HG02870 (cell line): ENCODE results near the gene RGP1.
A peak's percentile ranks its signal among the peaks of the same experiment; 100 is the strongest.

Source experiments
- ATAC-seq: cut with Tn5 transposase; IDR thresholded peaks from one replicate; pipeline ENCODE4 v1.9.1; 2021; ENCODE audit warnings: mild to moderate bottlenecking, moderate library complexity; ENCODE audit not compliant: unreplicated experiment

The RGP1 gene

GRCh38 chr9:35748858-35749514 is at the start of gene RGP1, which contains the start of gene GBA2:
Gene RGP1, plus strand, starts transcription at chr9:35749287. Its CDS starts 469 bp downstream, at chr9:35749756.
Gene GBA2, minus strand, starts transcription at chr9:35749228. Its CDS starts 524 bp downstream, at chr9:35748704.
- peak; percentile 71 for ATAC-seq

GRCh38 chr9:35700031-35700430 is 49.1 kb upstream of the RGP1 start:
- no peak for ATAC-seq

GRCh38 chr9:35700942-35701341 is 48.1 kb upstream of the RGP1 start:
- ATAC-seq: no peak

GRCh38 chr9:35702696-35703095 is 46.4 kb upstream of the RGP1 start:
- ATAC-seq: no peak

GRCh38 chr9:35703906-35704672 is 45.0 kb upstream of the RGP1 start:
- ATAC-seq: no peak

- no peak for ATAC-seq
These were observed 43.7 kb upstream of the RGP1 start for GRCh38 chr9:35705372-35705771.

GRCh38 chr9:35705836-35706430 is 43.2 kb upstream of the RGP1 start:
- ATAC-seq: no peak

- no peak for ATAC-seq
These were observed 42.1 kb upstream of the RGP1 start for GRCh38 chr9:35706951-35707350.

GRCh38 chr9:35708146-35708545 is 40.9 kb upstream of the RGP1 start:
- ATAC-seq: no peak

- ATAC-seq: no peak
These were observed 38.1 kb upstream of the RGP1 start for GRCh38 chr9:35710818-35711500.

- peak; percentile 66 for ATAC-seq
These were observed 37.3 kb upstream of the RGP1 start for GRCh38 chr9:35711501-35712428.

- no peak for ATAC-seq
These were observed 36.2 kb upstream of the RGP1 start for GRCh38 chr9:35712762-35713400.

GRCh38 chr9:35713578-35713977 is 35.5 kb upstream of the RGP1 start:
- ATAC-seq: no peak

- ATAC-seq: no peak
These were observed 35.0 kb upstream of the RGP1 start for GRCh38 chr9:35714123-35714522.

GRCh38 chr9:35714579-35715252 is 34.4 kb upstream of the RGP1 start:
- no peak for ATAC-seq

GRCh38 chr9:35716230-35716629 is 32.9 kb upstream of the RGP1 start:
- no peak for ATAC-seq

- ATAC-seq: no peak
These were observed 31.8 kb upstream of the RGP1 start for GRCh38 chr9:35717132-35717870.

- ATAC-seq: no peak
These were observed 30.2 kb upstream of the RGP1 start for GRCh38 chr9:35718721-35719511.
